Pancreas (tissue), 10 donors: ENCODE results near the gene GPR156. TPM values are rescaled to one million over a fixed set of nuclear protein-coding genes. Genes with fewer than 3 reads are reported as not detected.
"Not testable (repeated sequence)": the region's sequence is repeated elsewhere in the genome, so short reads cannot be mapped to it uniquely, and the experiment has no call there.

Experiments used
- ATAC-seq, 4 donors: fragments of 200-7000 bp; cut with Tn5 transposase; one replicate each; pipeline versions ENCODE4 v1.8.0 to v1.9.1; 2020; ENCODE audit warnings: mild to moderate bottlenecking in 4 of 4, moderate library complexity in 4 of 4
- DNase-seq, 6 donors: peaks; one replicate each; pipeline ENCODE4 v3.0.0-alpha.2; 2020
- FAIRE-seq: peaks from 2 replicates; lab custom pipeline; 2012; peaks lifted over from hg19 to GRCh38; lab: Jason Lieb, UNC
- H3K27ac ChIP-seq, 4 donors: fragments of 200-600 bp; sonication (generic); 1 replicate in 3 of 4; 2 replicates in 1 of 4; pipeline versions ENCODE4 v1.5.0 to v1.8.0; 2020
- H3K27me3 ChIP-seq, 4 donors: fragments of 200-600 bp; one replicate each; pipeline ENCODE4 v1.8.0; 2021
- H3K36me3 ChIP-seq, 3 donors: fragments of 200-600 bp; sonication (generic) in 1 of 3; one replicate each; pipeline versions ENCODE4 v1.5.0 to v1.8.0; 2020 to 2021
- H3K4me1 ChIP-seq, 3 donors: fragments of 200-600 bp; one replicate each; pipeline ENCODE4 v1.8.0; 2021
- H3K4me3 ChIP-seq, 4 donors: fragments of 200-600 bp; sonication (generic) in 2 of 4; one replicate each; pipeline versions ENCODE4 v1.5.0 to v1.8.0; 2020 to 2021
- H3K9me3 ChIP-seq, 4 donors: fragments of 200-600 bp; one replicate each; pipeline ENCODE4 v1.8.0; 2021
- CTCF ChIP-seq, 4 donors: fragments of 200-600 bp; sonication (generic) in 3 of 4; IDR thresholded peaks; one replicate each; pipeline versions ENCODE4 v1.5.0 to v1.8.0; 2021; ENCODE audit warnings: antibody characterized with exemption in 4 of 4
- WGBS, 2 donors: extraction: QIAGEN DNeasy Blood & Tissue Kit; methylation state at CpG; one replicate each; pipeline ENCODE4 v1.1.7; 2013; 5-methylcytosine and 5-hydroxymethylcytosine counted together
- intact Hi-C, 3 donors: fragments of 100-400 bp; cut with DNase I; formaldehyde crosslinking; loops; one replicate each; pipeline versions ENCODE4 v1.11.1 to v1.14.2; 2022
- polyA plus RNA-seq, 2 donors: library from polyadenylated mRNA; stranded (reverse); fragments of 200-250 nt; gene quantifications; one replicate each; pipeline ENCODE4 v1.2.3, GENCODE V29; 2013
- total RNA-seq, 6 donors: library from RNA; stranded (reverse); fragmentation: NEBNext Ultra II Directional in 4 of 6; extraction: Animal tissue kit (Norgen Biotek cat#: 25700) in 4 of 6; gene quantifications; one replicate each; pipeline versions ENCODE4 v1.2.1 to v1.2.4, GENCODE V29; 2021 to 2023
- donor health status: healthy with polysubstance abuse.
- donor health status: DM: no; HTN: no; CAD: no; lungs with moderate emphysema.
- donor health status: DM: no; HTN: no; CAD: no.
- donor health status: control.
- donor health status: control.
- donor health status: Bipolar disorder and iron deficiency.
- donor health status: DM: yes; HTN: yes; CAD: no.
- donor health status: DM: no; HTN: no; CAD: no.
- donor health status: DM: no; HTN: no; CAD: no.
- donor health status: DM: yes; HTN: yes; CAD: no.

GPR156 gene
- total and polyA plus RNA-seq, 8 donors: 0.05 to 0.16 (median 0.08) TPM; not detected in 4

- Histone ChIP-seq H3K9me3 (no peaks in the 10 kb centered on the region), H3K27ac (no peak overlapping the region), H3K27me3 (peaks cover 0 to 11% (median 0%) of the 10 kb centered on the region in 4 donors), H3K4me3 (no peak overlapping the region), H3K4me1 (no peaks in the 10 kb centered on the region), H3K36me3 (no peaks in the 10 kb centered on the region)
- no peak for TF ChIP-seq CTCF (IDR thresholded peaks at IDR 0.05)
- DNase-seq (no peak), FAIRE-seq (no peak), ATAC-seq (no peak)
- intact Hi-C loops: loop anchor here in 2 of 3 donors (5.0 to 10.0 kb wide), 2 partner anchors 315 to 318 kb away; no protein-coding TSS in a partner anchor
- WGBS, 2 donors: 71 to 84% methylated on average over 2 of the region's 2 CpGs
Measured at GRCh38 chr3:120239644-120240043, 45.4 kb downstream of the GPR156 start.

GRCh38 chr3:120227710-120228347 lies 57.2 kb downstream of the GPR156 start:
- no peak for FAIRE-seq
- intact Hi-C loops: no loop called here
- no peak for ATAC-seq
- Histone ChIP-seq H3K27me3 (no peaks in the 10 kb centered on the region), H3K4me3 (no peak overlapping the region), H3K27ac (no peak overlapping the region), H3K9me3 (no peaks in the 10 kb centered on the region), H3K36me3 (no peaks in the 10 kb centered on the region), H3K4me1 (no peaks in the 10 kb centered on the region)
- no peak for TF ChIP-seq CTCF (IDR thresholded peaks at IDR 0.05)
- DNase-seq: no peak
- WGBS, 2 donors: 87 to 96% methylated on average over 2 of the region's 2 CpGs

DNA sequence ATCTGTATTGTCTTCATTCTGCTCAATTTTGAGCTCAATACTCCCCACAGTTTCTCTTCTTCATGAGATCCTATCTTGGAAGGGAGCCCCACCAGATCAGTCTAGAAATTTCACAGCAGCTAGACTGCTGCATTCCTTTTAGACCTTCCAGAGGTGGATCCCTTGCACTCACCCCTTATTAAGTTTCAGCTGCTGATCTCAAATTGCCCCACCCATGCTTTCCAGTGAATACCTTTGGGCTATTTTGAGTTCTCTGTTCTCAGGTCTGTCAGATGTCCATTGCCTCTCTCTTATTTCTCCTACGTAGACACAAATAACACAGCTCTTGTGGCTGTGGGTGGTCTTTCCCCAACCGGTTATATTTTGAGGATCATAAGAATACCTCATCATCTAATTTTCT lies 60.8 kb downstream of the GPR156 start:
- DNase-seq: no peak
- no peaks in the 10 kb centered on the region for H3K9me3 ChIP-seq
- TF ChIP-seq CTCF (IDR thresholded peaks at IDR 0.05): no peak
- H3K36me3 ChIP-seq: no peaks in the 10 kb centered on the region
- no peak for FAIRE-seq
- H3K27ac ChIP-seq: no peak overlapping the region
- WGBS, 2 donors: 86% methylated on average over 2 of the region's 2 CpGs
- no peaks in the 10 kb centered on the region for H3K4me1 ChIP-seq
- intact Hi-C loops: no loop called here
- no peaks in the 10 kb centered on the region for H3K27me3 ChIP-seq
- no peak overlapping the region for H3K4me3 ChIP-seq
- no peak for ATAC-seq

- Histone ChIP-seq H3K36me3 (no peaks in the 10 kb centered on the region), H3K9me3 (no peaks in the 10 kb centered on the region), H3K27me3 (no peaks in the 10 kb centered on the region), H3K27ac (no peak overlapping the region), H3K4me3 (no peak overlapping the region), H3K4me1 (no peaks in the 10 kb centered on the region)
- TF ChIP-seq CTCF (IDR thresholded peaks at IDR 0.05): no peak
- intact Hi-C loops: no loop called here
- ATAC-seq (no peak), FAIRE-seq (no peak), DNase-seq (no peak)
Measured at GRCh38 chr3:120218981-120219380, 66.0 kb downstream of the GPR156 start.

DNA sequence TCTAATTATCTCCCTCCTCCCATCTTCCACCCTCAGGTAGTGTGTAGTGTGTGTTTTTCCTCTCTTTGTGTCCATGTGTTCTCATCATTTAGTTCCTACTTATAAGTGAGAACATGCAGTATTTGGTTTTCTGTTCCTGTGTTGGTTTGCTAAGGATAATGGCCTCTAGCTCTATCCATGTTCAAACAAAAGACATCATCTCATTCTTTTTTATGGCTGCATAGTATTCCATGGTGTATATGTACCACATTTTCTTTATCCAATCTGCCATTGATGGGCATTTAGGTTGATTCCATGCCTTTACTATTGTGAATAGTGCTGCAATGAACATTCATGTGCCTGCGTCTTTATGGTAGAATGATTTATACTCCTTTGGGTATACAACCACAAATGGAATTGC lies 68.4 kb downstream of the GPR156 start:
- ATAC-seq, H3K4me3 ChIP-seq, intact Hi-C loops, H3K9me3 ChIP-seq, H3K36me3 ChIP-seq, H3K4me1 ChIP-seq, DNase-seq, H3K27ac ChIP-seq, FAIRE-seq, H3K27me3 ChIP-seq: not testable (repeated sequence)
- WGBS, 2 donors: 92 to 93% methylated on average over 1 of the region's 1 CpG
